Neuronal stem cell (in vitro differentiated cells): ENCODE results near the gene IAH1.
"Not testable (repeated sequence)": the region's sequence is repeated elsewhere in the genome, so short reads cannot be mapped to it uniquely, and the experiment has no call there.

ENCODE experiments used
- DNase-seq: peaks from one replicate; pipeline ENCODE4 v3.0.0-alpha.2; 2013; ENCODE audit warnings: low spot score
- H2AFZ ChIP-seq: one replicate; pipeline ENCODE4 v1.6.1; 2013; ENCODE audit warnings: mild to moderate bottlenecking, low read length, inconsistent platforms
- H2AK5ac ChIP-seq: 2 replicates; pipeline ENCODE4 v1.6.1; 2013; ENCODE audit warnings: low read depth, mild to moderate bottlenecking, inconsistent platforms, low read length, moderate library complexity, mixed read lengths
- H2BK120ac ChIP-seq: 2 replicates; pipeline ENCODE4 v1.6.1; 2013; ENCODE audit warnings: low read depth, mild to moderate bottlenecking, inconsistent platforms, low read length, moderate library complexity, mixed read lengths
- H2BK12ac ChIP-seq: one replicate; pipeline ENCODE4 v1.6.1; 2013; ENCODE audit warnings: low read length, inconsistent platforms
- H2BK15ac ChIP-seq: 2 replicates; pipeline ENCODE4 v1.6.1; 2013; ENCODE audit warnings: mild to moderate bottlenecking, low read length, inconsistent platforms, mixed read lengths
- H2BK5ac ChIP-seq: one replicate; pipeline ENCODE4 v1.6.1; 2013; ENCODE audit warnings: inconsistent platforms, mild to moderate bottlenecking, low read length, moderate library complexity
- H3K14ac ChIP-seq: one replicate; pipeline ENCODE4 v1.6.1; 2013; ENCODE audit warnings: low read length, inconsistent platforms
- H3K18ac ChIP-seq: 2 replicates; pipeline ENCODE4 v1.6.1; 2013; ENCODE audit warnings: low read length, inconsistent platforms
- H3K23ac ChIP-seq: 2 replicates; pipeline ENCODE4 v1.6.1; 2013; ENCODE audit warnings: low read depth, mild to moderate bottlenecking, mixed read lengths, low read length, inconsistent platforms; ENCODE audit not compliant: poor library complexity
- H3K27ac ChIP-seq: replicated peaks from 3 replicates; pipeline ENCODE4 v1.5.1; 2013; ENCODE audit warnings: low read length, inconsistent platforms
- H3K27me3 ChIP-seq, 3 experiments: 2 replicates each; pipeline ENCODE4 v1.6.1; 2013; ENCODE audit warnings: low read length in 3 of 3, mild to moderate bottlenecking in 2 of 3, inconsistent platforms in 1 of 3, low read depth in 1 of 3, mixed read lengths in 1 of 3, moderate library complexity in 1 of 3; ENCODE audit not compliant: control insufficient read depth in 3 of 3, insufficient read depth in 3 of 3
- H3K36me3 ChIP-seq, 2 donors: replicated peaks in 1 of 2; 2 replicates each; pipeline ENCODE4 v1.6.1; 2013; ENCODE audit warnings: low read length in 2 of 2; ENCODE audit not compliant: control insufficient read depth in 2 of 2, insufficient read depth in 2 of 2
- H3K4ac ChIP-seq: 2 replicates; pipeline ENCODE4 v1.6.1; 2013; ENCODE audit warnings: inconsistent platforms, mild to moderate bottlenecking, low read length, moderate library complexity
- H3K4me1 ChIP-seq, 2 donors: 1 replicate in 1 of 2; 2 replicates in 1 of 2; pipeline ENCODE4 v1.6.1; 2013; ENCODE audit warnings: low read length in 2 of 2, low read depth in 1 of 2; ENCODE audit not compliant: control insufficient read depth in 2 of 2, insufficient read depth in 1 of 2
- H3K4me2 ChIP-seq: one replicate; pipeline ENCODE4 v1.6.1; 2013; ENCODE audit warnings: mild to moderate bottlenecking, low read length, inconsistent platforms; ENCODE audit not compliant: insufficient read depth, poor library complexity, severe bottlenecking
- H3K4me3 ChIP-seq, 2 donors: 2 replicates each; pipeline ENCODE4 v1.5.1; 2013; ENCODE audit warnings: low read length in 2 of 2, mild to moderate bottlenecking in 2 of 2, inconsistent platforms in 1 of 2, moderate library complexity in 1 of 2
- H3K79me1 ChIP-seq: one replicate; pipeline ENCODE4 v1.6.1; 2013; ENCODE audit warnings: low read depth, mild to moderate bottlenecking, inconsistent platforms, low read length, moderate library complexity
- H3K9ac ChIP-seq: one replicate; pipeline ENCODE4 v1.6.1; 2013; ENCODE audit warnings: mild to moderate bottlenecking, low read depth, low read length, inconsistent platforms; ENCODE audit not compliant: poor library complexity
- H3K9me3 ChIP-seq, 2 donors: replicated peaks in 1 of 2; 2 replicates each; pipeline versions ENCODE3 to v1.6.1; 2013; ENCODE audit warnings: low read length in 2 of 2, mild to moderate bottlenecking in 2 of 2, inconsistent platforms in 1 of 2, low read depth in 1 of 2, mixed read lengths in 1 of 2, moderate library complexity in 1 of 2; ENCODE audit not compliant: control insufficient read depth in 2 of 2, insufficient read depth in 1 of 2
- H4K8ac ChIP-seq: one replicate; pipeline ENCODE4 v1.6.1; 2013; ENCODE audit warnings: low read depth, mild to moderate bottlenecking, inconsistent platforms, low read length, moderate library complexity
- H4K91ac ChIP-seq: one replicate; pipeline ENCODE4 v1.6.1; 2013; ENCODE audit warnings: low read length, low read depth, mild to moderate bottlenecking, inconsistent platforms; ENCODE audit not compliant: poor library complexity
- WGBS, 2 donors: extraction: QIAGEN DNeasy Blood & Tissue Kit; methylation state at CpG; one replicate each; pipeline ENCODE4 v1.1.7; 2013; ENCODE audit warnings: missing lambda C conversion rate in 2 of 2, mixed read lengths in 1 of 2; ENCODE audit not compliant: insufficient read length in 2 of 2, insufficient replicate concordance in 1 of 2; ENCODE audit errors: extremely low coverage in 2 of 2; 5-methylcytosine and 5-hydroxymethylcytosine counted together

IAH1 gene

GRCh38 chr2:9513946-9514345 is 39.6 kb downstream of the IAH1 start:
- H2BK15ac ChIP-seq, DNase-seq, H2BK120ac ChIP-seq, H3K23ac ChIP-seq, H3K4ac ChIP-seq, H4K91ac ChIP-seq, H3K14ac ChIP-seq, H3K4me3 ChIP-seq, H3K4me1 ChIP-seq, H4K8ac ChIP-seq, H3K9ac ChIP-seq, H2BK5ac ChIP-seq, H3K4me2 ChIP-seq, H3K27me3 ChIP-seq, H3K27ac ChIP-seq, H3K18ac ChIP-seq, H2AK5ac ChIP-seq, H2BK12ac ChIP-seq, H2AFZ ChIP-seq, H3K9me3 ChIP-seq, H3K79me1 ChIP-seq: not testable (repeated sequence)
- no CpG with 5 or more reads among the region's 3 CpGs for WGBS, 2 donors
- peaks cover 12 to 75% of the 10 kb centered on the region in 2 donors for H3K36me3 ChIP-seq

- no peak overlapping the region for H2BK12ac ChIP-seq
- no peak overlapping the region for H3K4ac ChIP-seq
- no peak overlapping the region for H3K4me3 ChIP-seq
- peaks cover 18 to 87% of the 10 kb centered on the region in 2 donors for H3K36me3 ChIP-seq
- no peak overlapping the region for H3K23ac ChIP-seq
- H4K8ac ChIP-seq, result no peak overlapping the region
- H3K9me3 ChIP-seq, result peaks cover 0 to 6% of the 10 kb centered on the region in 2 donors
- H2BK15ac ChIP-seq, result no peak overlapping the region
- H2BK5ac ChIP-seq, result no peak overlapping the region
- WGBS, 2 donors, result no CpG with 5 or more reads among the region's 2 CpGs
- H2AFZ ChIP-seq, result no peak overlapping the region
- H3K9ac ChIP-seq, result no peak overlapping the region
- no peaks in the 10 kb centered on the region for H3K27me3 ChIP-seq
- no peak for DNase-seq
- H3K18ac ChIP-seq, result no peak overlapping the region
- peaks cover 2% of the 10 kb centered on the region for H3K79me1 ChIP-seq
- no peak overlapping the region for H2AK5ac ChIP-seq
- no peak overlapping the region for H3K27ac ChIP-seq
- H3K14ac ChIP-seq, result no peak overlapping the region
- H2BK120ac ChIP-seq, result no peak overlapping the region
- H3K4me2 ChIP-seq, result no peak overlapping the region
- no peak overlapping the region for H4K91ac ChIP-seq
- H3K4me1 ChIP-seq, result no peaks in the 10 kb centered on the region
Measured at GRCh38 chr2:9517118-9517782, 42.9 kb downstream of the IAH1 start.

GRCh38 chr2:9518163-9518562 is 43.8 kb downstream of the IAH1 start:
- no peak overlapping the region for H2AFZ ChIP-seq
- H3K4me1 ChIP-seq, result no peaks in the 10 kb centered on the region
- peaks cover 18 to 88% of the 10 kb centered on the region in 2 donors for H3K36me3 ChIP-seq
- H2BK12ac ChIP-seq, result no peak overlapping the region
- H3K27me3 ChIP-seq, result no peaks in the 10 kb centered on the region
- no peak overlapping the region for H3K4me3 ChIP-seq
- no peak overlapping the region for H3K23ac ChIP-seq
- H2BK5ac ChIP-seq, result no peak overlapping the region
- H3K79me1 ChIP-seq, result peaks cover 2% of the 10 kb centered on the region
- H4K91ac ChIP-seq, result no peak overlapping the region
- H3K4me2 ChIP-seq, result no peak overlapping the region
- H3K18ac ChIP-seq, result no peak overlapping the region
- no peak overlapping the region for H3K14ac ChIP-seq
- no peak overlapping the region for H2BK15ac ChIP-seq
- H3K27ac ChIP-seq, result no peak overlapping the region
- no peak overlapping the region for H2AK5ac ChIP-seq
- H3K9ac ChIP-seq, result no peak overlapping the region
- H3K9me3 ChIP-seq, result peaks cover 0 to 6% of the 10 kb centered on the region in 2 donors
- no peak for DNase-seq
- no CpG with 5 or more reads among the region's 3 CpGs for WGBS, 2 donors
- H3K4ac ChIP-seq, result no peak overlapping the region
- H4K8ac ChIP-seq, result no peak overlapping the region
- no peak overlapping the region for H2BK120ac ChIP-seq

- Histone ChIP-seq H4K91ac (no peak overlapping the region), H2BK5ac (no peak overlapping the region), H2BK15ac (no peak overlapping the region), H3K79me1 (peaks cover 2% of the 10 kb centered on the region), H3K4me1 (no peaks in the 10 kb centered on the region), H2BK120ac (no peak overlapping the region), H3K9me3 (peaks cover 0 to 6% of the 10 kb centered on the region in 2 donors), H3K4me3 (no peak overlapping the region), H3K4me2 (no peak overlapping the region), H3K9ac (no peak overlapping the region), H3K14ac (no peak overlapping the region), H2AK5ac (no peak overlapping the region), H3K23ac (no peak overlapping the region), H3K4ac (no peak overlapping the region), H3K27ac (no peak overlapping the region), H2AFZ (no peak overlapping the region), H3K36me3 (peaks cover 15 to 88% of the 10 kb centered on the region in 2 donors), H2BK12ac (no peak overlapping the region), H3K18ac (no peak overlapping the region), H4K8ac (no peak overlapping the region), H3K27me3 (no peaks in the 10 kb centered on the region)
- no peak for DNase-seq
- no CpG with 5 or more reads among the region's 7 CpGs for WGBS, 2 donors
Measured at GRCh38 chr2:9518780-9519179, 44.4 kb downstream of the IAH1 start.
